Measurements from ENCODE around the gene SHROOM1.
A peak's percentile ranks its signal among the peaks of the same experiment; 100 is the strongest.

The SHROOM1 gene

DNA sequence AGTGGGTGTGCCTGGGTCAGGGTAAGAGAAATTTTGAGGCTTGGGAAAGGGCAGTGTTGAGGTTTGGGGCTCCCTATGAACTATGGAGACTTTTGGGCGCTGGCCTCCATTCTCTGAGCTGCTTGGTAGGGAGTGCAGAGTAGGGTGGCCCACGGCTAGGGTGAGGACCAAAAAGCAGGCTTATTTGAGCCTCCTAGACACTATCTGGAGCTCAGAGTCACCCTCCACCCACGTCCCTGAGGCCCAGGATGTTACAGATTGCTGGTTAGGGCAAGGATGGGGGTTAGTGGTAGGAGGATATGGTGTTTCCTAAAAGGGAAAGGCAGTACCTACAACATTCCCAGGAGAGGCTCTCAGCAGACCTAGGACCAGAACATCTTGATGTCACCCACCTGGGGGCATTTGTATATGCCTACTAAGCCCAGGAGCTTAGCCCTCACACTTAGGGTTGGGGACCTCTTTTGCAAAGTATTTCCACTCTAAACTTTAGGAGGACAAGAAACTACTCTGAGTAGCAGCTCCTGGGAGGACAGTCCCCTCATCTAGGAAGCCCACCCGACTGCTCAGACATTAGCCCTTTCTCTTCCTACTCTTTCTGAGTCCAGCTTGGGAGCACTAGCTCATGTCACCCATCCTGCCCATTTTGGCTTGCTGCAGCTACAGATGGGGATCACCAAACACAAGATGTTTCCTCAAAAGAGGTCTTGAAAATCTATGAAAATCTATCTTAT lies 2.3 kb downstream of the SHROOM1 start:
- in situ Hi-C loops (cut with MboI; ENCODE audit: low pct_unique_long_range_greater_than_20kb, low sequenced_read_pairs): no loop called here
- DNase-seq: no peak

GRCh38 chr5:132826424-132827082 lies 3.9 kb downstream of the SHROOM1 start:
- in situ Hi-C loops (cut with MboI; ENCODE audit: low pct_unique_long_range_greater_than_20kb, low sequenced_read_pairs): no loop called here

GRCh38 chr5:132825834-132826391 lies 4.5 kb downstream of the SHROOM1 start:
- in situ Hi-C loops (cut with MboI; ENCODE audit: low pct_unique_long_range_greater_than_20kb, low sequenced_read_pairs): no loop called here
- DNase-seq: no peak

More at GRCh38 chr5:132826424-132827082, 3.9 kb downstream of the SHROOM1 start:
- no peak for DNase-seq

DNA sequence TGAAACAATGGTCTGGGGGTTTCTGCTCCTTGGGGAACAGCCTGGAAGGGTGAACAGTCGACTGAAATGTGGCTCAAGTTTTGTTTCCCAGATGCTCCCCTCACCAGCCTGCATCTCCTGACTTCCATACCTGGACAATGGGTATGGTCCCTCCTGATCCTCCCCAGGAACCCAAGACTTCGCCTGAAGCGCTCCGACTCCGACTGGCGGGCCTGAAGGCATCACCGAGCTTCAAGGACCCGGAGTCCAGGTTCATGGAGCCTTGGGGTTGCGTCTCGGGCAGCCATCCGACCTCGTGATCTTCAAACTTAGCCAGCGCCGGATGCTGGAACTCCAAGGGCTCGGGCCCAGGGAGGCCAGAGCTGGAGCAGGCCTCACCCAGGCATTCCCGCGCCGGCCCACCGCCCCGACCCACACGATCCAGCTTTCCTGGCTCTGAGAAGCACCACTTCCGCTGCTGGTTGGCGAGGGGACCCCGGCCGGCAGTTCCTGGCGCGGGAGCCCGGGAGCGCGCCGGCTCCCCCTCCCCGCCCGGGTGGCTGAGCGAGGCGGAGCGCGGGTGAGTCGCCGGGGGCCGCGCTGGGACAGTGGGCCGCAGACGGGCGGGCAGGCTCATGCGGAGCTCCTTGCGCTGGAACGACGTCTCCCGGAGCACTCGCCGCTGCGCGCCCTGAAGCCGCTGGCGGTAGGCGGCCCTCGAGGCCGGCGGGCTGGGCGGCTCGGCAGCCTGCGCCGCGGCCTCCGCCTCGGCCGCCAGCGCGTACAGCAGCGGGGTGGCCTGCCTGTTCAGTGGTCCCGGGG lies 5.2 kb downstream of the SHROOM1 start:
- no peak for DNase-seq
- in situ Hi-C loops (cut with MboI; ENCODE audit: low pct_unique_long_range_greater_than_20kb, low sequenced_read_pairs): no loop called here

DNA sequence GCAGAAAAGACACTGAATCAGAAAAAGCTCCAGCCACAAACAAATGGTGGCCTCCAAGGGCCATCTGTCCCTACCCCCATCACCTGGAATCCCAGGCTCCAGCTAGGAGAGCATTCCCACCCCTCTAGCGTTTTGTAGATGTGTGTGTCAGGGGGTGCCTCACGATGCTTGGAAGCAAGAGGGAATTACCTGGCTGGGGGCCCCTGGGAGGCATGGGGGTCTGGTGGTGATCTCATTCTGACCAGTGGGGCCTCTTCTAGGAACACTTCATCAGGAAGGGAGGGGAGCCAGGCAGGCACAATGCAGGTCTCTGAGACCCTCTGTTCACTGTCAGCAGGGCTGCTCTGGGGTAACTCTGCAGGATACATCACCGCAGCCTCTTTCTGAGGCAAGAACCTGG lies 6.0 kb downstream of the SHROOM1 start:
- no peak for DNase-seq
- in situ Hi-C loops (cut with MboI; ENCODE audit: low pct_unique_long_range_greater_than_20kb, low sequenced_read_pairs): no loop called here

DNA sequence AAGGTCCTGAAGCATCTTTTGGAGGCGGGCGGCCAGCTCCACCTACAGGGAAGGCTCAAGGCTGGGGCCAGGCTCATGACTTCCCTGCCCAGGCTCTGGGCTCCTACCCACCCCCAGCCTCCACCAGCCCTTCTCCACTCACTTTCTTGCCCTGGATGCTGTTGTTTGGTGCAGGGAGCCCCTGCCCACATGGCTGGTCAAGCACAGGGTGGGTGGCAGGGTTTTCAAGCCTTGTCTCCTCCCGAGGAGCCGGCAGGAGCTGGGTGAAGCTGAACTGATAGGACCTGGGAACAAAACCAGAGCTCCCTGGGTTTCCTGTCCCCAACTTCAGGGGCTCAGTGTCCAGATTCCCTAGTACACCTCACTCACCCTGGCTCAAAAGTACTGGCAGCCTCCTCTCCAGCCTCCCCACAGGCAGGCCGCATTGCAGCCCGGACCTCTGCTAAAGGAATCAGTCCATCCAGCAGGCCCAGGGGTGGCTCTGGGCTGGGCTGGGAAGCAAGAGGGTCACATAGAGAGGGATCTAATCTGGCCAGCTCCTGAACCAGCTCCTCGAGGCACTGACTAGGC lies 6.9 kb downstream of the SHROOM1 start:
- in situ Hi-C loops (cut with MboI; ENCODE audit: low pct_unique_long_range_greater_than_20kb, low sequenced_read_pairs): no loop called here
- no peak for DNase-seq

DNA sequence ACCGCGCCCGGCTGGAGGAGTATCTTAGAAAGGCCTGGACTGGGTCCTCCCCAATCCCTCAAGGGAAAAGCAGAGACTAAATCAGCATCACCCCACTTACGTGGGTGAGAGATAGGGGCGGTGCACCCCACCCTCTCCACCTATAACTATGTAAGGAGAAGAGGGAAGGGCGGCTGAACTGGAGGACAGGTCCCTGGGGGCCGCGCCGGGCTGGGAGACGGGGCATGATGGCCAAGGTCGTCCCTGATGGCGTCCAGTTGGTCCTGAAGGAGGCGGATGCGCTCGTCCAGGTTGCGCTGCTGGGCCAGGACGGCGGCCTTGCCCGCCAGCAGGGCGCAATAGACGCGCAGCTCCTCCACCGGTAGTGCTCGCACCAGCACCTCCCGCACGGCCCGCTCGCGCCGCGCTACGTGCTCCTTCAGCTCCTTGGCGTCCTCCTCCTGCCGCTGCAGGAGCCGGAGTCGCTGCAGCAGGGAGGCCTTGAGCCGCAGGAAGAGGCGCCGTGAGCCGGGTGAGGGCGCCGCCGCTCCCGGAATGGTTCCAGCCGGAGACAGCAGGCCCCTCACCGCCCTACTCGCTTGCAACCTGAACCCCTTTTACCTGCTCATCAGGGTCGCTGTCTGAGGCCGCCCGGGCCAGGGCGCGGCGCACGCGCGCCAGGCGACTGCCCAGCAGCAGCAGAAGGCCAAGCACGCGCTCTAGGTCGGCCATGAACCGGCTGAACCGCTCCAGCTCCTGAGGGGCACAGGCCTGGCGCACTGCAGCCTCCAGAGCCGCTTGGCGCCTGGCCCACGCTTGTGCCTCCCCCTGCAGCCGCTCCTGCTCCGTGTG lies 7.6 kb downstream of the SHROOM1 start:
- DNase-seq: no peak
- in situ Hi-C loops (cut with MboI; ENCODE audit: low pct_unique_long_range_greater_than_20kb, low sequenced_read_pairs): no loop called here

- DNase-seq: no peak
- in situ Hi-C loops (cut with MboI; ENCODE audit: low pct_unique_long_range_greater_than_20kb, low sequenced_read_pairs): no loop called here
These were observed 8.7 kb downstream of the SHROOM1 start for GRCh38 chr5:132821791-132822190.

DNA sequence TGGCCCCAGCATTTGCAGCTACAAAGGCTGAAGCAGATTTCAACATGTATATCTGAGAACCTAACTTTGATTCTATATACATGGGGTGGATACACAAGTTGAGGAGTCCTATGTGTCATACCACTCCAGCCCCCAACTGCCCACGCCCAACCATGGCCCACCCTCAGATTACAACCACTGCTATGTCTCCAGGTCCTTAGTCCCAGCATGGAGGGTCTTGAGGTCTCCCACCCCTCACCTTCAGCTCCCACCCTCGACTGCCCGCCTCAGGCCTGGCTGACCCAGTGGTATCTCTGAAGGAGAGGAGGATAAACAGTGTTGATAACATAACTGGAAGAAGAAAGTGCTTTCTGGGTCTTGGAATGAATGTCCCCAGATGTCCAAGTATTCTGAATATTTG lies 9.1 kb downstream of the SHROOM1 start:
- DNase-seq: no peak
- in situ Hi-C loops (cut with MboI; ENCODE audit: low pct_unique_long_range_greater_than_20kb, low sequenced_read_pairs): no loop called here

DNA sequence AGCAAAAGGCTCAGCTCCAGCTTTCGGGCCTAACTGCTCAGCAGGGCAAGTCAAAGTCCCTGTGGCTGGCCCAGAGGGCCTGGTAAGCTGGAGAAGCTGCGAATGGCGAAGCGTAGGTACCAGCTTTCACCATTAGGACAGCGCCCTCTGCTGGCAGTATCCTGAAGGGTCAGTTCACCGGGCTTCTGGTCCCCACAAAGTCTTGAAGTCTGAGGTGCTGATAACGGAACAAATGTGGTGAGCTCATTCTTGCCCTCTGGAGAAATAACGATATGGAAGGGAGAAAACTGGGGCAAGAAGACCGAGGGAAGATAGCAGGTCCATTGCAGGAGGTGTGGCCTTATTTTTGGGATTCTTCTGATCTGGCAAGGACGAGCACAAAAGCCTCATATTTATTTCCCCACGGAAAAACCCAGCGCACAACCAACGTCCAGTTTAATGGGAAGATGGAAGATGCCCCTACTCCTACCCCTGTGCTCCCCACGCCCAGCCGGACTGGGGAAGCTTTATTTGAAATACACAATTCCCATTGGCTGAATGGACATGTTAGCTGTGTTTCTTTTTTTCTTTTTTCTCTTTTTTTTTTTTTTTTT lies 10.2 kb downstream of the SHROOM1 start:
- in situ Hi-C loops (cut with MboI; ENCODE audit: low pct_unique_long_range_greater_than_20kb, low sequenced_read_pairs): no loop called here
- peak; percentile 90 for DNase-seq

DNA sequence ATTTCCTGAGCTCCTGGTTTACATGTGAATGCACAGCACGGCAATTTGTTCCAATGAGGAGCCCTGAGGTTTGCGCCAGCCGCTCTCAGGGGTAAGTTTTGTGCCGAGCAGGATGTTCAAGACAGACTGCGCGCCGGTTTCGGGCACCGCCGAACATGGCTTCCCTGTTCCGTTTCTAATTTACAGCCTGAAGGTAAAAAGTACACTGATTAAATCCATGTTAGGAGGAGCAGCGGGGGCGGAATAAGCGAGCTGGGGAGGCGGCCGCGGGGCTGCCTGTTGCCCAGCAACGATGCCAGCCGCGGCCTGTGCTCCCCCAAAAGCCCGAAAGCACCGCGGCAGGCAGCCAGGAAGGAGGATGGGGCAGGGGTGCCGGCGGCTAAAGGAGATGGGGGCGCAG lies 11.0 kb downstream of the SHROOM1 start:
- in situ Hi-C loops (cut with MboI; ENCODE audit: low pct_unique_long_range_greater_than_20kb, low sequenced_read_pairs): no loop called here
- DNase-seq: no peak

- in situ Hi-C loops (cut with MboI; ENCODE audit: low pct_unique_long_range_greater_than_20kb, low sequenced_read_pairs): no loop called here
- no peak for DNase-seq
These were observed 13.4 kb downstream of the SHROOM1 start for GRCh38 chr5:132817011-132817410.

DNA sequence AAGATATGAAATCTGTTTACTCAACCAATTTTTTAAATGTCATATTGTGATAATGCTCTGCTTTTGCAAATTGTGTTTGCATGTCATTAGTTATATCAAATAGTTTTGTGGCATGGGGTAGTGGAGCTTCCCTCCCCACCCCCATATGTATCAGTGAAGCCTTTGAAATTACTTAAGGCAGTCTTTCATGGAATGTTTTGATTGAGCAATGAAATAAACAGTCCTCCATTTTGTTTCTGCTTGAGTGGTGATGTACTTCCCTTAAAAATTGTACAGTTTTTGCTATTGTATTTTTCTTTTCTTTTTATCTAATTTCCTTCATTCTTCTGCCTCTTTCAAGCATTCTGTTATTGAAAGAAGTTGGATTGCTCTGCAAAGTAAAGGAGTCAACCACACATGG lies 13.9 kb downstream of the SHROOM1 start:
- no peak for DNase-seq
- in situ Hi-C loops (cut with MboI; ENCODE audit: low pct_unique_long_range_greater_than_20kb, low sequenced_read_pairs): no loop called here

DNA sequence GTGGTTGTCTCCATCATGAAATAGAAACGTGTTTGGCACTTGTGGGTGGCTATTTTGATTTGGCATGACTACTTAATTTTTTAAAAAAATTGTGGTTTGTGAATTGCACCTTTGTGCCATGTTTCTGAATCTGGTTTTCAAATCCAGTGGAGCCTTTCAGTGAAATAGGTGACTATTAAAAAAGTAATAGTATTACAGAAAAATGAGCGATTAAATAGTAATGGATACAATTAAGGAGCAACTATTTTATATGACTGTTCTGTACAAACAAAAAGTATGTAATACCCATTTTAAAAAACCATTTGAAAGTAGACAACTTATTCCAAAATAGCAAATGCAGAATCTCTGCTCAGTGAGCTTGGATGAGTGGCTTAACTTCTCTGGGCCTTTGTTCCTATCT lies 14.4 kb downstream of the SHROOM1 start:
- no peak for DNase-seq
- in situ Hi-C loops (cut with MboI; ENCODE audit: low pct_unique_long_range_greater_than_20kb, low sequenced_read_pairs): no loop called here

DNA sequence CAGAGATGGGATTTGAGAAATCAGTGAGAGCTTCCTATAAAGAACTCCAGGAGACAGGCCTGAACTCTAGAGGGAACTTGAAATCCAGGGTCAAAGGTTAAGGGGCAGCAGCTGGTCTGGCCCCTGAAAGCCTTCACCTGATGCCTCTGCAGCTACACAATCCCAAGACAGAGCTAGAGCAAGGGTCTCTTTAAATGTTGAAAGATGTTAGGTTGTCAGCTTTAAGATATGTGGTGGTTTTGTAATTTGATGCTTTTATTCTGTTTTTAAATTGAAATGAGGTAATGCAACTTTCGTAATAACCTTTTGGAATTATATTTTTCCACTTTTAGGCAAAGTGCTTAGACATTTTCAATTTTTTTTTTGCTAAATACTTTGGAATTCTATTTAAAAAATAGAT lies 15.0 kb downstream of the SHROOM1 start:
- no peak for DNase-seq
- in situ Hi-C loops (cut with MboI; ENCODE audit: low pct_unique_long_range_greater_than_20kb, low sequenced_read_pairs): no loop called here

DNA sequence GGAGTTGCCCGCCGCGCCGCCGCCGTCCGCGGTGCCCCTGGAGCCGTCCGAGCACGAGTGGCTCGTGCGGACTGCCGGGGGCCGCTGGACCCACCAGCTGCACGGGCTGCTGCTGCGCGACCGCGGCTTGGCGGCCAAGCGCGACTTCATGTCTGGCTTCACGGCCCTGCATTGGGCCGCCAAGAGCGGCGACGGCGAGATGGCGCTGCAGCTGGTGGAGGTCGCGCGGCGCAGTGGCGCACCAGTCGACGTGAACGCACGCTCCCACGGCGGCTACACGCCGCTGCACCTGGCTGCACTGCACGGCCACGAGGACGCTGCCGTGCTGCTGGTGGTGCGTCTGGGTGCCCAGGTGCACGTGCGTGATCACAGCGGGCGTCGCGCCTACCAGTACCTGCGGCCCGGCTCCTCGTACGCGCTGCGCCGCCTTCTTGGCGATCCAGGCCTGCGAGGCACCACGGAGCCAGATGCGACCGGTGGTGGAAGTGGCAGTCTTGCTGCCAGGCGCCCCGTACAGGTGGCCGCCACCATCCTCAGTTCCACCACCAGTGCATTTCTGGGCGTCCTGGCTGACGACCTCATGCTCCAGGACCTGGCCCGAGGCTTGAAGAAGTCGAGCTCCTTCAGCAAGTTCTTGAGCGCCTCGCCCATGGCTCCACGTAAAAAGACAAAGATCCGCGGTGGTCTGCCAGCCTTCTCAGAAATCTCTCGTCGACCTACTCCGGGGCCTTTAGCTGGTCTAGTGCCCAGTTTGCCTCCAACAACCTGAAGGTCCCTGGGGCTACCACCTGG lies 15.7 kb downstream of the SHROOM1 start:
- DNase-seq: no peak
- in situ Hi-C loops (cut with MboI; ENCODE audit: low pct_unique_long_range_greater_than_20kb, low sequenced_read_pairs): no loop called here

GRCh38 chr5:132813599-132814502 lies 16.6 kb downstream of the SHROOM1 start:
- in situ Hi-C loops (cut with MboI; ENCODE audit: low pct_unique_long_range_greater_than_20kb, low sequenced_read_pairs): no loop called here
- no peak for DNase-seq

All from KBM-7 (cell line).